Measurements from ENCODE around the gene CKB.
"Not testable (repeated sequence)": the region's sequence is repeated elsewhere in the genome, so short reads cannot be mapped to it uniquely, and the experiment has no call there.

The CKB gene

GRCh38 chr14:103528146-103528586, 5.5 kb upstream of the CKB start:
- Histone ChIP-seq H3K27me3 (replicated peaks in 2 of 5; ENCODE audit: control insufficient read depth in 4 of 5, insufficient read depth in 5 of 5, low read length in 4 of 5) (peaks cover 0 to 12% (median 3%) of the 10 kb centered on the region in 5 experiments), H3K36me3 (ENCODE audit: control insufficient read depth in 4 of 4, insufficient read depth in 4 of 4, low read length in 3 of 4) (peaks cover 0 to 29% (median 4%) of the 10 kb centered on the region in 4 experiments), H3K9me3 (ENCODE audit: control extremely low read depth in 1 of 5, control insufficient read depth in 4 of 5, insufficient read depth in 2 of 5, low read depth in 1 of 5, low read length in 4 of 5) (peaks cover 0 to 4% (median 0%) of the 10 kb centered on the region in 5 experiments), H3K4me3 (ENCODE audit: control insufficient read depth in 1 of 7, extremely low read depth in 1 of 7, insufficient read depth in 4 of 7, low read depth in 2 of 7, low read length in 6 of 7) (peak overlapping the region in 6 of 7 experiments; percentile 58 to 95 (median 86)), H3K27ac (ENCODE audit: insufficient read depth in 1 of 2, low read depth in 1 of 2, low read length in 2 of 2, poor library complexity in 1 of 2, severe bottlenecking in 2 of 2) (peak overlapping the region in 1 of 2 experiments; percentile 87), H3K4me1 (ENCODE audit: control extremely low read depth in 1 of 4, control insufficient read depth in 4 of 4, insufficient read depth in 4 of 4, low read length in 3 of 4) (peaks cover 0 to 50% (median 32%) of the 10 kb centered on the region in 4 experiments)
- 87% methylated on average over 8 of the region's 10 CpGs for WGBS (ENCODE audit: insufficient coverage)
- DNase-seq, result no peak
- ChIA-PET POLR2A (no interaction called here), CTCF (interaction anchor here (0.6 to 5.4 kb wide), 6 partner anchors 9 to 171 kb away, joined by 3 to 46 read pairs (median 4); no protein-coding TSS in a partner anchor)

- Histone ChIP-seq H3K27ac (ENCODE audit: insufficient read depth in 1 of 2, low read depth in 1 of 2, low read length in 2 of 2, poor library complexity in 1 of 2, severe bottlenecking in 2 of 2) (no peak overlapping the region), H3K4me3 (ENCODE audit: control insufficient read depth in 1 of 7, extremely low read depth in 1 of 7, insufficient read depth in 4 of 7, low read depth in 2 of 7, low read length in 6 of 7) (peak overlapping the region in 1 of 7 experiments; percentile 83), H3K36me3 (ENCODE audit: control insufficient read depth in 4 of 4, insufficient read depth in 4 of 4, low read length in 3 of 4) (peaks cover 0 to 23% (median 2%) of the 10 kb centered on the region in 4 experiments), H3K27me3 (replicated peaks in 2 of 5; ENCODE audit: control insufficient read depth in 4 of 5, insufficient read depth in 5 of 5, low read length in 4 of 5) (peaks cover 0 to 17% (median 6%) of the 10 kb centered on the region in 5 experiments), H3K4me1 (ENCODE audit: control extremely low read depth in 1 of 4, control insufficient read depth in 4 of 4, insufficient read depth in 4 of 4, low read length in 3 of 4) (peaks cover 0 to 56% (median 37%) of the 10 kb centered on the region in 4 experiments), H3K9me3 (ENCODE audit: control extremely low read depth in 1 of 5, control insufficient read depth in 4 of 5, insufficient read depth in 2 of 5, low read depth in 1 of 5, low read length in 4 of 5) (peaks cover 0 to 4% (median 0%) of the 10 kb centered on the region in 5 experiments)
- ChIA-PET POLR2A (no interaction called here), CTCF (interaction anchor here (0.6 to 5.4 kb wide), 7 partner anchors 8 to 170 kb away, joined by 3 to 46 read pairs (median 3); no protein-coding TSS in a partner anchor)
- WGBS (ENCODE audit: insufficient coverage), result 87% methylated on average over 11 of the region's 14 CpGs
- DNase-seq, result peak in 2 of 3 donors; percentile 31 to 50
Observed at GRCh38 chr14:103527408-103528145, 4.9 kb upstream of the CKB start.

GRCh38 chr14:103526914-103527248, 4.3 kb upstream of the CKB start:
- H3K4me1 ChIP-seq (ENCODE audit: control extremely low read depth in 1 of 4, control insufficient read depth in 4 of 4, insufficient read depth in 4 of 4, low read length in 3 of 4), result peaks cover 0 to 63% (median 43%) of the 10 kb centered on the region in 4 experiments
- H3K9me3 ChIP-seq (ENCODE audit: control extremely low read depth in 1 of 5, control insufficient read depth in 4 of 5, insufficient read depth in 2 of 5, low read depth in 1 of 5, low read length in 4 of 5), result peaks cover 0 to 4% (median 0%) of the 10 kb centered on the region in 5 experiments
- peaks cover 0 to 16% (median 0%) of the 10 kb centered on the region in 4 experiments for H3K36me3 ChIP-seq (ENCODE audit: control insufficient read depth in 4 of 4, insufficient read depth in 4 of 4, low read length in 3 of 4)
- no peak overlapping the region for H3K4me3 ChIP-seq (ENCODE audit: control insufficient read depth in 1 of 7, extremely low read depth in 1 of 7, insufficient read depth in 4 of 7, low read depth in 2 of 7, low read length in 6 of 7)
- ChIA-PET POLR2A (no interaction called here), CTCF (interaction anchor here (0.9 to 5.4 kb wide), 2 partner anchors 7 to 21 kb away, joined by 3 to 46 read pairs; no protein-coding TSS in a partner anchor)
- WGBS (ENCODE audit: insufficient coverage), result 100% methylated on average over 1 of the region's 1 CpG
- H3K27ac ChIP-seq (ENCODE audit: insufficient read depth in 1 of 2, low read depth in 1 of 2, low read length in 2 of 2, poor library complexity in 1 of 2, severe bottlenecking in 2 of 2), result no peak overlapping the region
- no peak for DNase-seq
- peaks cover 0 to 24% (median 6%) of the 10 kb centered on the region in 5 experiments for H3K27me3 ChIP-seq (replicated peaks in 2 of 5; ENCODE audit: control insufficient read depth in 4 of 5, insufficient read depth in 5 of 5, low read length in 4 of 5)

- ChIA-PET POLR2A (no interaction called here), CTCF (no interaction called here)
- Histone ChIP-seq H3K4me1 (ENCODE audit: control extremely low read depth in 1 of 4, control insufficient read depth in 4 of 4, insufficient read depth in 4 of 4, low read length in 3 of 4) (peaks cover 0 to 63% (median 48%) of the 10 kb centered on the region in 4 experiments), H3K27me3 (replicated peaks in 2 of 5; ENCODE audit: control insufficient read depth in 4 of 5, insufficient read depth in 5 of 5, low read length in 4 of 5) (peaks cover 0 to 29% (median 6%) of the 10 kb centered on the region in 5 experiments), H3K27ac (ENCODE audit: insufficient read depth in 1 of 2, low read depth in 1 of 2, low read length in 2 of 2, poor library complexity in 1 of 2, severe bottlenecking in 2 of 2) (no peak overlapping the region), H3K9me3 (ENCODE audit: control extremely low read depth in 1 of 5, control insufficient read depth in 4 of 5, insufficient read depth in 2 of 5, low read depth in 1 of 5, low read length in 4 of 5) (peaks cover 0 to 4% (median 0%) of the 10 kb centered on the region in 5 experiments), H3K36me3 (ENCODE audit: control insufficient read depth in 4 of 4, insufficient read depth in 4 of 4, low read length in 3 of 4) (peaks cover 0 to 14% (median 0%) of the 10 kb centered on the region in 4 experiments), H3K4me3 (ENCODE audit: control insufficient read depth in 1 of 7, extremely low read depth in 1 of 7, insufficient read depth in 4 of 7, low read depth in 2 of 7, low read length in 6 of 7) (no peak overlapping the region)
- 46% methylated on average over 6 of the region's 8 CpGs for WGBS (ENCODE audit: insufficient coverage)
- no peak for DNase-seq
Observed at GRCh38 chr14:103526247-103526913, 3.8 kb upstream of the CKB start.

- WGBS (ENCODE audit: insufficient coverage), result 93% methylated on average over 11 of the region's 17 CpGs
- Histone ChIP-seq H3K4me1 (ENCODE audit: control extremely low read depth in 1 of 4, control insufficient read depth in 4 of 4, insufficient read depth in 4 of 4, low read length in 3 of 4) (peaks cover 0 to 70% (median 49%) of the 10 kb centered on the region in 4 experiments), H3K27me3 (replicated peaks in 2 of 5; ENCODE audit: control insufficient read depth in 4 of 5, insufficient read depth in 5 of 5, low read length in 4 of 5) (peaks cover 0 to 30% (median 6%) of the 10 kb centered on the region in 5 experiments)
- DNase-seq; CTCF ChIA-PET; H3K9me3 ChIP-seq (ENCODE audit: control extremely low read depth in 1 of 5, control insufficient read depth in 4 of 5, insufficient read depth in 2 of 5, low read depth in 1 of 5, low read length in 4 of 5); H3K27ac ChIP-seq (ENCODE audit: insufficient read depth in 1 of 2, low read depth in 1 of 2, low read length in 2 of 2, poor library complexity in 1 of 2, severe bottlenecking in 2 of 2); H3K4me3 ChIP-seq (ENCODE audit: control insufficient read depth in 1 of 7, extremely low read depth in 1 of 7, insufficient read depth in 4 of 7, low read depth in 2 of 7, low read length in 6 of 7); H3K36me3 ChIP-seq (ENCODE audit: control insufficient read depth in 4 of 4, insufficient read depth in 4 of 4, low read length in 3 of 4); POLR2A ChIA-PET: not testable (repeated sequence)
Observed at GRCh38 chr14:103525430-103526246, 3.0 kb upstream of the CKB start.

GRCh38 chr14:103524002-103524935, 1.6 kb upstream of the CKB start:
- Histone ChIP-seq H3K27ac (ENCODE audit: insufficient read depth in 1 of 2, low read depth in 1 of 2, low read length in 2 of 2, poor library complexity in 1 of 2, severe bottlenecking in 2 of 2) (no peak overlapping the region), H3K9me3 (ENCODE audit: control extremely low read depth in 1 of 5, control insufficient read depth in 4 of 5, insufficient read depth in 2 of 5, low read depth in 1 of 5, low read length in 4 of 5) (peaks cover 0 to 4% (median 0%) of the 10 kb centered on the region in 5 experiments), H3K4me3 (ENCODE audit: control insufficient read depth in 1 of 7, extremely low read depth in 1 of 7, insufficient read depth in 4 of 7, low read depth in 2 of 7, low read length in 6 of 7) (no peak overlapping the region), H3K4me1 (ENCODE audit: control extremely low read depth in 1 of 4, control insufficient read depth in 4 of 4, insufficient read depth in 4 of 4, low read length in 3 of 4) (peaks cover 0 to 68% (median 49%) of the 10 kb centered on the region in 4 experiments), H3K36me3 (ENCODE audit: control insufficient read depth in 4 of 4, insufficient read depth in 4 of 4, low read length in 3 of 4) (no peaks in the 10 kb centered on the region), H3K27me3 (replicated peaks in 2 of 5; ENCODE audit: control insufficient read depth in 4 of 5, insufficient read depth in 5 of 5, low read length in 4 of 5) (peaks cover 0 to 30% (median 6%) of the 10 kb centered on the region in 5 experiments)
- ChIA-PET CTCF (interaction anchor here (0.9 to 11.1 kb wide), 3 partner anchors 10 to 43 kb away, joined by 3 to 147 read pairs (median 3); no protein-coding TSS in a partner anchor), POLR2A (no interaction called here)
- DNase-seq, result no peak
- 92% methylated on average over 11 of the region's 12 CpGs for WGBS (ENCODE audit: insufficient coverage)
